ENCODE measurements around the gene CLCN3. TPM values are rescaled to one million over a fixed set of nuclear protein-coding genes. Genes with fewer than 3 reads are reported as not detected.

The CLCN3 gene
- polyA plus RNA-seq, 3 donors, result 5.3 to 7.8 (median 5.4) TPM

DNA sequence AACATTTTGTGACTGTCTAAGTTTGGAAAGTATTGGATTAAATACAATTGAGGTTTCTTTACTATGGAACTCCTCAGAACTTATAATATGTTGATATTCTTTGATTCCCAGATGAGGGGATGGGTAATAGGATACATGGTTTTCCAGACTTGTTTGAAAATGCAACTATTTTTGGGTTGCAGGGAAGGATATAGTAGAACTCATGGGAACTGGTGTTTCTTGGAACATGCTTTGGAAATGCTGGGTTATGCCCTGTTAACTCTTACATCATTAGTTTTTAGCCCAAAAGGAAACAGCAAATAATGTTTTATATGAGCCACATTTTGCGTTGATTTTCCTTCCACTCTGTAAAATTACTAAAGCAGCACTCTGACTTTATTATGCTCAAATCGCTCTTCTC lies 95.4 kb downstream of the CLCN3 start:
- H3K36me3 Mint-ChIP-seq, result peaks cover 61 to 62% of the 10 kb centered on the region in 2 donors
- intact Hi-C loops (cut with micrococcal nuclease), result no loop called here
- H3K27ac Mint-ChIP-seq, result no peak overlapping the region
- no peak for TF ChIP-seq CTCF (IDR thresholded peaks at IDR 0.05)
- H3K9me3 Mint-ChIP-seq, result no peaks in the 10 kb centered on the region
- Histone ChIP-seq H3K4me3 (replicated peaks in 1 of 3; ENCODE audit: low read depth in 2 of 3, low read length in 3 of 3) (no peak overlapping the region), H3K27ac (ENCODE audit: low read depth in 1 of 2, low read length in 2 of 2) (no peak overlapping the region), H3K36me3 (replicated peaks in 1 of 2; ENCODE audit: control insufficient read depth in 1 of 2, insufficient read depth in 2 of 2, low read length in 2 of 2) (peaks cover 40 to 80% of the 10 kb centered on the region in 2 donors), H3K9ac (ENCODE audit: insufficient read depth, low read length, poor library complexity, severe bottlenecking) (no peak overlapping the region), H3K4me2 (replicated peaks; ENCODE audit: extremely low read depth, low read length, poor library complexity, severe bottlenecking) (no peak overlapping the region), H3K4me1 (ENCODE audit: control insufficient read depth in 1 of 2, insufficient read depth in 2 of 2, low read length in 2 of 2) (no peaks in the 10 kb centered on the region), H3K79me2 (ENCODE audit: insufficient read depth, low read length) (no peaks in the 10 kb centered on the region), H3K9me3 (replicated peaks in 1 of 2; ENCODE audit: control insufficient read depth in 1 of 2, insufficient read depth in 1 of 2, low read length in 2 of 2) (no peaks in the 10 kb centered on the region), H4K20me1 (ENCODE audit: insufficient read depth, low read length) (no peaks in the 10 kb centered on the region), H2AFZ (ENCODE audit: insufficient read depth, low read depth, low read length, poor library complexity, severe bottlenecking) (no peak overlapping the region), H3K27me3 (ENCODE audit: control insufficient read depth in 2 of 2, insufficient read depth in 2 of 2, low read length in 2 of 2) (no peaks in the 10 kb centered on the region)
- H3K4me1 Mint-ChIP-seq, result no peaks in the 10 kb centered on the region
- no CpG with 5 or more reads among the region's 2 CpGs for WGBS (ENCODE audit: insufficient coverage)
- no peak overlapping the region for H3K4me3 Mint-ChIP-seq
- no peaks in the 10 kb centered on the region for H3K27me3 Mint-ChIP-seq (ENCODE audit: low read depth in 3 of 3)
- DNase-seq, result no peak

DNA sequence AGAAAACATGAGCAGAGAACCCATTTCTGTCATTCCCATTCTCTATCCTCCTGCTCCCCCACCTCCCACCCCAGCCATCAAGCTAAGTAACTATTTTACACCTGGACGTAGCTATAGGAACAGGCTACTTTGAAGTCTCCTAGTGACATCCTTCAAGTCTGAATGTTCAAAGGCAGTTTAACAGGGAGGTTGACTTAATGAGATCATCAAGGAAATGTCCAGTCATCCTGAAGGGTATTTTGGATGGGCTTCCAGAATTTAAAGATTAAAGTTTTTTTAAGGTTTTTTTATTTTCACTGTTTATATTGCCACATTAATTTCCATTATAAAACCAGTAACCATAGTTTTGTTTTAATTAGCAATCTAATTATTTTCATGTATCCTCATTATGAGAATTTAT lies 96.3 kb downstream of the CLCN3 start:
- intact Hi-C loops (cut with micrococcal nuclease), result no loop called here
- H3K27me3 ChIP-seq (ENCODE audit: control insufficient read depth in 2 of 2, insufficient read depth in 2 of 2, low read length in 2 of 2), result no peaks in the 10 kb centered on the region
- no peaks in the 10 kb centered on the region for H3K27me3 Mint-ChIP-seq (ENCODE audit: low read depth in 3 of 3)

More for the DNA sequence above, 96.3 kb downstream of the CLCN3 start:
- no peaks in the 10 kb centered on the region for H3K9me3 ChIP-seq (replicated peaks in 1 of 2; ENCODE audit: control insufficient read depth in 1 of 2, insufficient read depth in 1 of 2, low read length in 2 of 2)
- H2AFZ ChIP-seq (ENCODE audit: insufficient read depth, low read depth, low read length, poor library complexity, severe bottlenecking), result no peak overlapping the region
- Mint-ChIP-seq H3K9me3 (no peaks in the 10 kb centered on the region), H3K36me3 (peaks cover 59 to 61% of the 10 kb centered on the region in 2 donors), H3K4me3 (no peak overlapping the region), H3K27ac (no peak overlapping the region), H3K4me1 (no peaks in the 10 kb centered on the region)
- no peak for TF ChIP-seq CTCF (IDR thresholded peaks at IDR 0.05)
- 100% methylated on average over 1 of the region's 1 CpG for WGBS (ENCODE audit: insufficient coverage)
- no peak overlapping the region for H3K27ac ChIP-seq (ENCODE audit: low read depth in 1 of 2, low read length in 2 of 2)
- DNase-seq, result no peak
- no peaks in the 10 kb centered on the region for H4K20me1 ChIP-seq (ENCODE audit: insufficient read depth, low read length)
- no peak overlapping the region for H3K9ac ChIP-seq (ENCODE audit: insufficient read depth, low read length, poor library complexity, severe bottlenecking)
- no peaks in the 10 kb centered on the region for H3K79me2 ChIP-seq (ENCODE audit: insufficient read depth, low read length)
- H3K4me3 ChIP-seq (replicated peaks in 1 of 3; ENCODE audit: low read depth in 2 of 3, low read length in 3 of 3), result no peak overlapping the region
- H3K36me3 ChIP-seq (replicated peaks in 1 of 2; ENCODE audit: control insufficient read depth in 1 of 2, insufficient read depth in 2 of 2, low read length in 2 of 2), result peaks cover 38 to 73% of the 10 kb centered on the region in 2 donors
- H3K4me1 ChIP-seq (ENCODE audit: control insufficient read depth in 1 of 2, insufficient read depth in 2 of 2, low read length in 2 of 2), result no peaks in the 10 kb centered on the region
- no peak overlapping the region for H3K4me2 ChIP-seq (replicated peaks; ENCODE audit: extremely low read depth, low read length, poor library complexity, severe bottlenecking)

Measured in CD14-positive monocyte (primary cell).